NOMO-1 treated with dmso at 0.1 percent for 144 hours (cell line): ENCODE results near the gene PPP1R3D.
"Not testable (repeated sequence)": the region's sequence is repeated elsewhere in the genome, so short reads cannot be mapped to it uniquely, and the experiment has no call there.

ENCODE experiments used
- DNase-seq: peaks from one replicate; lab custom pipeline; 2025; ENCODE audit not compliant: unreplicated experiment; lab: John Stamatoyannopoulos, UW

PPP1R3D gene, protein sequence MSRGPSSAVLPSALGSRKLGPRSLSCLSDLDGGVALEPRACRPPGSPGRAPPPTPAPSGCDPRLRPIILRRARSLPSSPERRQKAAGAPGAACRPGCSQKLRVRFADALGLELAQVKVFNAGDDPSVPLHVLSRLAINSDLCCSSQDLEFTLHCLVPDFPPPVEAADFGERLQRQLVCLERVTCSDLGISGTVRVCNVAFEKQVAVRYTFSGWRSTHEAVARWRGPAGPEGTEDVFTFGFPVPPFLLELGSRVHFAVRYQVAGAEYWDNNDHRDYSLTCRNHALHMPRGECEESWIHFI

DNA sequence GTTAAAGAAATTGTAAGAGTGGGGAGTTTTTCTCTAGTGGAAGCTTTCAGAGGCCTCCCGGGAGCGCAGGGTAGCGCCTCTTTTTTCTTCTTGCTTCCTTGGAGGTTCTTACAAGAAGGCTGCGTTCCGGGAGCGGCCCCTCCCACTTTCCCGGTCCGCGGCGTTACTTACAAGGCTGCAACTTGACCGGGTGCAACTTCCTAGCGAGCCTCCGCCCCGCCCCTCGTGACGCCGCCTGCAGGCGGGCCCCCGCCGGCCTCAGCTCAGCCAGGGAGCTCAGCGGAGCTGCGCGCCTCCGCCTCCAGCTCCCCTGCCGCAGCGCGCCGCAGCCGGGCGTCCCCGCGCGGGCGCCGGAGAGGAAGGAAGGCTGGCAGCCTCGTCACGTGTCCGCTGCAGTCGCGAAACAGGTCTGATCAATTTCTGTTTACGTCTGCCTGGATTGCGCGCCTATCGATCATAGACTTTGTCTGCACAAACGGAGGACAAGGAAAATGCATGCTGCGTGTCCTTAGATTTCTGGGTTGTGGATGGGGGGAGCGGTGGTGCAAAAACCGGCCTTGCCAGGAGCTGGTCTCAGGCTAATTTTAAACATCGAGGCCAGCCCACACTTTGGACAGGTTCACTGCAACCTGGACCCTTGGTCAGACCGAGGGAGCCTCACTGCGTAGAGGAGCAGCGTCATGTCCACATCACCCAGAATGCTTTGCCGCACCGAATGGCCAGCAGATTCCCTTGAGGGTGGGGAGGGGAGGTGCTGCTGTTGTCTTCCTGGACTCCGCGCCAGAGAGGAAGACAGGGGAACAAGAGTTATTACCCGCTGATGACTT, at the start of gene PPP1R3D, which contains the start of gene FAM217B:
Gene PPP1R3D, minus strand, starts transcription at position 177 of the 827 bp plus-strand sequence. CDS start 374 bp downstream, outside the sequence.
Gene FAM217B, plus strand, starts transcription at position 261 of the 827 bp plus-strand sequence. CDS start 3,555 bp downstream, outside the sequence.
- DNase-seq, result peak; percentile 91

DNA sequence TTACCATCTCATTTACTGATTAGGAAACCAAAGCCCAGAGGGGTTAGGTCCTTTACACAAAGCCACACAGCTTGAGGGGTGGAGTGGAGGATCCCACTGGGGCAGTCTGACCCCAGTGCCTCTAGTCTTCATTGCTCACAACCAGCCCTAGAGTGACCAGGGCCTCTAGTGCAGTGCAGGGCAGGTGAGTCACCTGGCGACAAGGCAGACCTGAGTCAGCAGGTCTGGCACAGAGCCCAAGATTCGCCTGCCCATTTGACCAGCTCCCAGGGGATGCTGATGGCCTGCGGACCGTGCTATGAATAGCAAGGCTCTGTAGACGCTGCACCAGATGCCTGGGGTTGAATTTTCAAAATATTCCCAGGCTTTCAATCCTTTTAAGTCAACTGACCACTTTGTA, 48.0 kb upstream of the PPP1R3D start:
- DNase-seq, result no peak

DNA sequence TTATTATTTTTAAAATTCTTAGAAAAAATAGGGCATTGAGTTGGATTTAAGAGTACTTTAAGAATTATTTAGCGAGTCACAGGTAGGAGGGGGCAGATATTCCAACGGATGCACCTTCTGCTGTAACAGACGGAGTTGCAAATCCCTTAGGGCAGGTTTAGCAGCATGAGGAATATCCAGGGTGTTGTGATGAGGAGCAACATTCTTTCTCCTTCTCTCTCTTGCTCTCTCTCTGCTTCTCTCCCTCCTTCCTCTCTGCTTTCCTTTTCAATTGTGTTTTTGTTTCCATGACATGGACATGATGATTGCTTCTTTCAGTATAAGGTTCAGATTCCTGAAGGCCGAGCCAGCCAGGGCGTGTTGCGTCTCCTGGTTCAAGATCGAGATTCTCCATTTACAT, 47.0 kb upstream of the PPP1R3D start:
- no peak for DNase-seq

GRCh38 chr20:59985864-59986263, 45.8 kb upstream of the PPP1R3D start:
- DNase-seq, result no peak

- no peak for DNase-seq
These were observed 45.1 kb upstream of the PPP1R3D start for GRCh38 chr20:59985164-59985563.

DNA sequence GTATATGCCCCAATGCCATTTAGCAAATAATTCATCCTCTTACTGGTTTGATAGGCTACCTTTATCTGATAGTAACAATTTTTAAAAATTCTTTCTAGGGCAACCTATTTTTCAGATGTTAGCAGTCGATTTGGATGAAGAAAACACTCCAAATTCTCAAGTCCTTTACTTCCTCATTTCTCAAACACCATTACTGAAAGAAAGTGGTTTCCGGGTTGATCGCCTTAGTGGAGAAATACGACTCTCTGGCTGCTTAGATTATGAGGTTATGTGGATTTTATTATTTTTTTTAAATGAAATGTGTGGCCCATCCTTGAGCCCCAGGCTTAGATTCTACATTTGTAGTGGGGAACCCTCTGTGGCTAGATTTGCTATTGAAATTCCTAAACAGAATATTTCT, 44.4 kb upstream of the PPP1R3D start:
- DNase-seq, result peak; percentile 51

DNA sequence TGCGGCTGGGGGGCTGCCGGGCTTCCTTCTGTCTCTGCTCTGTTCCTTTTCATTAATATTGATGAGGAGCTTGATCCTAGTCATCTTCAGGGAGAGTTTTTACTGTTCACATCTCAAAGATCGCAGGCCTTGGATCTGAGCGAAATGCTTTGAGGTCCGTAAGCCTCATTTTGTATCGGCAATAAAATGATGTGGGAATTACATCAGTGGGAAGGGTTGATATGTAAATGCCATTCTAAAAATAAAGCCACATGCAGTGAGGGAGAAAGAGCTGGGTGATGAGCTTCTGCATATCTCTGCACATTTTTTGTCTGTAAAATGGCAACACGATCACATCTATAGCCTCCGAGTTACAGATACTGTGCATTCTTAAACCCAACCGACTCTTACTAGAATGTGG, 43.0 kb upstream of the PPP1R3D start:
- no peak for DNase-seq

GRCh38 chr20:59977086-59977485, 37.0 kb upstream of the PPP1R3D start:
- no peak for DNase-seq

- no peak for DNase-seq
These were observed 36.2 kb upstream of the PPP1R3D start for GRCh38 chr20:59976156-59976782.

GRCh38 chr20:59972037-59972801, 32.1 kb upstream of the PPP1R3D start:
- no peak for DNase-seq

DNA sequence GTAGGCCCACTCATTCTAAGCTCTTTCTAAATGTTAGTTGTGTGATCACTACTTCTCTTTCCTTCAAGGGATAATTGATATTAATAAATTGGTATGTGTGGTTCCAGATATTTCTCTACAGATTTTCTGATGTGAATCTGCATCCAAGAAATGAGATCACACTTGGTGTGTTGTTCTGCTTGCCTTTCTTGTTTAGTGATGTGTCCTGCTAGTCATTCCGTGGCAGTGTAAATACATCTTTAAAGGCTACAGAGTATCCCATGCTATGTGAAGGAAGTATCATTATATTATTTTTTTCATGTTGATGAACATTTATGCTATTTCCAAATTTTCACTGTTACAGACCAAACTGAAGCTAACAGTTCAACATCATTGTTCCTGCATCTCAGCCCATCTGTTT, 31.3 kb upstream of the PPP1R3D start:
- DNase-seq, result no peak

DNA sequence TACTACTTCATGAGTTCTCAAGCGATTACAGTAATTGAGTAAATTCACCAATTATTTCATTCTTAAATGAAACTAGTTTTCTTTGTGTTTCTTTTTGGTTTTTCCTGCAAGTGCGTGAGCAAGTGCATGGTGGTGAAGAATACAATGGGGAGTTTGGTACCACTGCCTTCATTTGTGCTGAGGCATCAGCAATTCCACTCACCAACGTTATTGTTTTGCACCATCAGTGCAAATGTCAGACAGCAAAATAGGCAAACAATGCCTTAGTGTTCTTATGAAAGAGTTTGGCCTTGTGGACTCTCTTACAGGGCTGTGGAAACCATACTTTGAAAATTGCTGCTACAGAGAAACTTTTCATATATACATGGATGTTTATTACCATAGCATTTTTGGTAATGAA, 26.3 kb upstream of the PPP1R3D start:
- DNase-seq, result no peak

- DNase-seq, result no peak
These were observed 22.1 kb upstream of the PPP1R3D start for GRCh38 chr20:59962155-59962554.

DNA sequence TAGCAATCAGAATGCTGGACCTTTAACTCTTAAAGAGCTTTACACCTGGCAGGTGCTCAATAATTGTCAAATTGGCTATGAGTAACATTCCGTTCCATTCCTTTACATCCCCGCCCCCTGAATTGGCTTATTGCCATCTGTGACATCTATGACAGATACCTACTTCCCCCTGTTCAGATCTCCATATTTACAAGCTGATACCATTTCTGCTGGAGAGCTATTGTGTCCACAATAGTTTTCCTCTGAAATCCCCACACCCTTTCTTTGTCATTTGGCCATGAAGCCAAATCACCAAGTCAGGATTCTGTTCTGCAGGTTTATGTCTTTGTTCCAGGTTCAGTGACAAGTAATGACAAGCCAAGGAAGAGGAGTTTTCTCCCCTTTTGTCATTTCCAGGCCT, 21.3 kb upstream of the PPP1R3D start:
- no peak for DNase-seq

DNA sequence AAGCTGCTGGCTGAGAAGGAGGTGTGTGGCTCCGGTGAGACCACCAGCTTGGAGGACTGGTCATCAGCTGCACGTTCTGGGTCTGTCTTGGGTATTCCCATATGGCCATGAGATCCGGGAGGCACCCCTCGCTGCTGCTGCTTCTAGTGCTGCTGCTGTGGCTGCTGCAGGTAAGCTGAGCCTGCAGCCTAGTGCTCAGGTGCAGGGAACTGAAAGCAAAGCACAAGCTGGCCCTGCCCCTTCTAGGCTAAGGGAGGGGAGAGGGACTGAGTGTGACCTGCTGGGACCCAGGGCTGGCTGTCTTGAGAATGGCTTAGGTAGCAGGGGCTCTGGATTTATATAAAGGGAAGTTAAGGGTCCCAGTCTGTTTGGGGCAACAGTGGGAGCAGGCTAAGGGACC, 18.5 kb upstream of the PPP1R3D start:
- DNase-seq, result no peak

DNA sequence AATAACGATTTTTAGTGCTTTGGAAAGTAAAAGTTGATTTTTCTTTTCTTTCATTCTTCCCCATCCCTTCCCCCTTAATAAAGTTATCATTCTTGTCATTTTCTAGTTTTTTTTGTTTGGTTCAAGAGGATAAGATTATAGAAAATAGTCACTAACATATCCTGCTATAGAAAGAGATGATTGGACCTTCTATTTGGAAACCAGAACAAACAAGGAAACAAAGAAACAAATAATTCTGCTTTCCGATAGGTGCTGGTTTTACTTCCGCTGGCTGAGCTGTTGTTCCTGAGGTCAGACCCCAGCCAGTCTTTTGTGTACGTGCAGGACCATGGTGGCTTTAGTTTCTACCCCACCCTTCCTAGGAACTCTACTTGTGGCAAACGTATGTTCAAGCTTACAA, 18.0 kb upstream of the PPP1R3D start, which contains the start of gene CDH26:
Gene CDH26, plus strand, starts transcription at position 301 of the 400 bp plus-strand sequence. CDS start 304 bp downstream, outside the sequence.
- no peak for DNase-seq

DNA sequence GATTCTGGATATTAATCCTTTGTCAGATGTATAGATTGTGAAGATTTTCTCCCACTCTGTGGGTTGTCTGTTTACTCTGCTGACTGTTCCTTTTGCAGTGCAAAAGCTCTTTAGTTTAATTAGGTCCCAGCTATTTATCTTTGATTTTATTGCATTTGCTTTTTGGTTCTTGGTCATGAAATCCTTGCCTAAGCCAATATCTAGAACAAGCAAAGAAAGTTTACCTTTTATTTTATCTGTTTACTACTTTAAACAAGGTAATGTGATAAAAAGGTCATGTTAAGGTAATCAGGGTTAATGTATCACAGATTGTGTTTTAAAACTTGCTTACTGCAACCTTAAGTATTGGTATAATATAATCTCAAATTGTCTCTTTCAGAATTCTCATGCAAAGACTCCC, 17.5 kb upstream of the PPP1R3D start:
- DNase-seq, result not testable (repeated sequence)

- peak; percentile 16 for DNase-seq
These were observed 15.2 kb upstream of the PPP1R3D start for GRCh38 chr20:59955131-59955796.

- DNase-seq, result no peak
These were observed 14.6 kb upstream of the PPP1R3D start for GRCh38 chr20:59954718-59955117.

DNA sequence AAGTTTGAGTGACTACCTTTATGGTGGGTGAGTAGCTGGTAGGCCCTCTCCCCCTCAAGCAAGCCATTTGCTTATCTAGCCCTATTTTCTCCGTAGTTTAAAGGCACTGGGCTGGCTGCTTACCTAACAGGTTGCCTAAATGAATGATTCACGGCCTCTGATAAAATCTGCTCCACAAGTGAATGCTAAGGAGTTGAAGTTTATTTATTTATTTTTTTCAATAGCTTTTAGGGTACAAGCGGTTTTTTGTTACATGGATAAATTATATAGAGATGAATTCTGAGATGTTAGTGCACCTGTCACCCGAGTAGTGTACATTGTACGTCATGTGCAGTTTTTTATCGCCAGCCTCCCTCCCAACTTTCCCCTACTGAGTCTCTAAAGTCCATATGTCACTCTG, 9.8 kb upstream of the PPP1R3D start:
- no peak for DNase-seq
